GM12878 (cell line): Measurements from ENCODE around the gene GAMT. TPM values are rescaled to one million over a fixed set of nuclear protein-coding genes. Genes with fewer than 3 reads are reported as not detected.

Experiments used
- ATAC-seq: fragments of 200-7000 bp; cut with Tn5 transposase; 3 replicates; pipeline ENCODE4 v1.9.1; 2020; ENCODE audit warnings: mild to moderate bottlenecking, moderate library complexity
- BruUV-seq: library from RNA; stranded (reverse); fragments of 400-500 nt; replicated peaks from 2 replicates; lab custom pipeline; 2021; lab: Mats Ljungman, UMichigan
- CTCF ChIA-PET: fragments of 300-600 bp; sonication (Branson Sonifier 250); formaldehyde crosslinking; extraction: SDS; loops from one replicate; lab custom pipeline; 2021; ENCODE audit warnings: inconsistent platforms; lab: Yijun Ruan, JAX
- POLR2A ChIA-PET: fragments of 350-600 bp; formaldehyde crosslinking; extraction: SDS; loops from one replicate; lab custom pipeline; 2021; ENCODE audit warnings: inconsistent platforms; lab: Charles Lee
- RAD21 ChIA-PET: fragments of 300-600 bp; sonication (Branson Sonifier 250); formaldehyde crosslinking; loops from one replicate; lab custom pipeline; 2023; ENCODE audit warnings: antibody characterized with exemption; ENCODE audit not compliant: unreplicated experiment; lab: Charles Lee
- SMC1A ChIA-PET: fragments of 300-600 bp; sonication (Branson Sonifier 250); formaldehyde crosslinking; loops from one replicate; lab custom pipeline; 2023; ENCODE audit not compliant: unreplicated experiment, uncharacterized antibody; lab: Charles Lee
- DNase-seq: peaks from one replicate; pipeline ENCODE4 v3.0.0-alpha.2; 2011; ENCODE audit warnings: low read depth, low spot score
- FAIRE-seq: peaks from 3 replicates; lab custom pipeline; 2011; peaks lifted over from hg19 to GRCh38; lab: Jason Lieb, UNC
- H2AFZ ChIP-seq: 2 replicates; pipeline ENCODE4 v1.6.0; 2011; ENCODE audit warnings: low read depth, low read length, control low read depth; ENCODE audit not compliant: control insufficient read depth
- H3K27ac ChIP-seq: 2 replicates; pipeline ENCODE4 v1.5.1; 2011; ENCODE audit warnings: control low read depth; ENCODE audit not compliant: control insufficient read depth, insufficient read depth
- H3K27me3 ChIP-seq, 2 experiments: replicated peaks in 1 of 2; 2 replicates each; pipeline versions ENCODE4 v1.6.0 to v1.6.1; 2011; ENCODE audit warnings: low read length in 1 of 2; ENCODE audit not compliant: control insufficient read depth in 2 of 2, insufficient read depth in 2 of 2
- H3K36me3 ChIP-seq, 2 experiments: 2 replicates each; pipeline ENCODE4 v1.5.1; 2011; ENCODE audit warnings: low read length in 1 of 2; ENCODE audit not compliant: control insufficient read depth in 2 of 2, insufficient read depth in 2 of 2
- H3K4me1 ChIP-seq: 2 replicates; pipeline ENCODE4 v1.6.1; 2011; ENCODE audit warnings: mild to moderate bottlenecking, low read length, moderate library complexity, mixed read lengths; ENCODE audit not compliant: control insufficient read depth, insufficient read depth
- H3K4me2 ChIP-seq: 2 replicates; pipeline ENCODE4 v1.6.0; 2011; ENCODE audit warnings: control low read depth; ENCODE audit not compliant: control insufficient read depth, insufficient read depth
- H3K4me3 ChIP-seq: fragments of 200-600 bp; sonication (generic); 2 replicates; pipeline ENCODE4 v1.5.1; 2016
- H3K79me2 ChIP-seq: 2 replicates; pipeline ENCODE4 v1.6.0; 2011; ENCODE audit warnings: low read length; ENCODE audit not compliant: control insufficient read depth, insufficient read depth
- H3K9ac ChIP-seq: 2 replicates; pipeline ENCODE4 v1.8.0; 2011; ENCODE audit warnings: low read length, control low read depth, mixed read lengths; ENCODE audit not compliant: control insufficient read depth, insufficient read depth
- H3K9me3 ChIP-seq: replicated peaks from 3 replicates; pipeline ENCODE4 v1.5.1; 2011; ENCODE audit warnings: mild to moderate bottlenecking, low read length; ENCODE audit not compliant: control insufficient read depth, insufficient read depth
- H4K20me1 ChIP-seq: 2 replicates; pipeline ENCODE4 v1.6.0; 2011; ENCODE audit not compliant: control insufficient read depth, insufficient read depth
- ASH2L ChIP-seq: fragments of 300-600, 200-600 bp; sonication (generic); IDR thresholded peaks from 2 replicates; pipeline ENCODE4 v1.6.1; 2017; ENCODE audit warnings: low read depth, mild to moderate bottlenecking, borderline replicate concordance
- CREM ChIP-seq: IDR thresholded peaks from 2 replicates; pipeline ENCODE4 v1.6.1; 2014; ENCODE audit warnings: antibody characterized with exemption, low read depth
- E2F8 ChIP-seq: fragments of 450-650 bp; IDR thresholded peaks from 2 replicates; pipeline ENCODE4 v1.6.1; 2018; ENCODE audit warnings: mild to moderate bottlenecking, low read depth, moderate library complexity; ENCODE audit not compliant: partially characterized antibody
- PKNOX1 ChIP-seq: fragments of 450-650 bp; IDR thresholded peaks from 2 replicates; pipeline ENCODE4 v1.6.1; 2016; ENCODE audit warnings: mild to moderate bottlenecking
- POLR2A ChIP-seq: IDR thresholded peaks from 2 replicates; pipeline ENCODE4 v1.6.1; 2011; ENCODE audit warnings: low read depth, mild to moderate bottlenecking, low read length
- ZSCAN29 ChIP-seq: fragments of 450-650 bp; IDR thresholded peaks from 2 replicates; pipeline ENCODE4 v1.6.1; 2017; ENCODE audit warnings: mild to moderate bottlenecking, moderate library complexity
- WGBS: methylation state at CpG from one replicate; pipeline ENCODE4 v1.1.6; 2016; ENCODE audit warnings: low lambda C conversion rate; ENCODE audit not compliant: insufficient replicate concordance, insufficient coverage; ENCODE audit errors: missing lambda C conversion rate; 5-methylcytosine and 5-hydroxymethylcytosine counted together
- in situ Hi-C: fragments of 300-500 bp; cut with MboI; formaldehyde crosslinking; loops from 9 replicates; pipeline ENCODE4 v1.14.3; 2018; ENCODE audit warnings: mixed read lengths
- intact Hi-C: fragments of 100-400 bp; cut with micrococcal nuclease; formaldehyde crosslinking; loops from one replicate; pipeline ENCODE4 v1.14.2; 2022; ENCODE audit not compliant: unreplicated experiment
- polyA plus RNA-seq, 11 experiments: library from polyadenylated mRNA; depleted of rRNA in 4 of 11; unstranded in 6 of 11; stranded (reverse) in 5 of 11; fragments of >200 nt; fragmentation: Nextera tagmentation in 4 of 11; fragmentation: Illumina TruSeq in 1 of 11; extraction: Ambion mirVana in 4 of 11; extraction: Trizol in 1 of 11; gene quantifications; 1 replicate in 1 of 11; 2 replicates in 10 of 11; pipeline versions ENCODE4 v1.2.1 to v1.2.3, GENCODE V29; 2011 to 2016; ENCODE audit warnings: inconsistent platforms in 2 of 11, missing spikeins in 2 of 11, low read depth in 1 of 11
- total RNA-seq, 4 experiments: library from RNA; depleted of rRNA in 3 of 4; stranded (reverse); fragments of >200 nt in 3 of 4; fragmentation: Illumina TruSeq in 1 of 4; extraction: Trizol in 1 of 4; gene quantifications; 2 replicates each; pipeline versions ENCODE4 v1.2.1 to v1.2.3, GENCODE V29; 2013 to 2021

GAMT gene
- total and polyA plus RNA-seq, 10 of the 15 experiments (the other 5 are each of a cell fraction or from before 2014, with no cell fraction given), result 1.6 to 131 (median 38.8) TPM

- Histone ChIP-seq H4K20me1 (no peaks in the 10 kb centered on the region), H3K9ac (no peak overlapping the region)
- SMC1A ChIA-PET, result no interaction called here
Observed at GRCh38 chr19:1430246-1430645, 28.9 kb upstream of the GAMT start.

GRCh38 chr19:1429750-1430149 is 28.4 kb upstream of the GAMT start:
- no peaks in the 10 kb centered on the region for H3K27me3 ChIP-seq
- TF ChIP-seq E2F8 (no peak), ASH2L (no peak), CREM (no peak), PKNOX1 (no peak)
- 99% methylated on average over 14 of the region's 14 CpGs for WGBS
- H3K79me2 ChIP-seq, result no peaks in the 10 kb centered on the region
- in situ Hi-C loops, result no loop called here
- intact Hi-C loops, result no loop called here
- ChIA-PET CTCF (no interaction called here), POLR2A (interaction anchor here (0.7 kb wide), 1 partner anchor 149 kb away, joined by 4 read pairs; no protein-coding TSS in a partner anchor), RAD21 (no interaction called here), SMC1A (no interaction called here)
- FAIRE-seq (no peak), DNase-seq (no peak), ATAC-seq (no peak)
- no peak overlapping the region for H3K4me2 ChIP-seq
- no peaks in the 10 kb centered on the region for H4K20me1 ChIP-seq
- no peak overlapping the region for H2AFZ ChIP-seq
- no peak overlapping the region for H3K9ac ChIP-seq
- H3K4me3 ChIP-seq, result no peak overlapping the region
- no TSS peak for BruUV-seq
- peaks cover 15 to 53% of the 10 kb centered on the region in 2 experiments for H3K36me3 ChIP-seq
- no peak overlapping the region for H3K27ac ChIP-seq
- no peaks in the 10 kb centered on the region for H3K9me3 ChIP-seq
- H3K4me1 ChIP-seq, result no peaks in the 10 kb centered on the region

More at GRCh38 chr19:1430246-1430645, 28.9 kb upstream of the GAMT start:
- intact Hi-C loops, result no loop called here
- ChIA-PET CTCF (no interaction called here), RAD21 (no interaction called here), POLR2A (interaction anchor here (0.6 to 0.7 kb wide), 2 partner anchors 70 to 149 kb away, joined by 3 to 4 read pairs; no protein-coding TSS in a partner anchor)
- in situ Hi-C loops, result no loop called here
- FAIRE-seq (no peak), ATAC-seq (no peak), DNase-seq (no peak)
- Histone ChIP-seq H3K27ac (no peak overlapping the region), H3K9me3 (no peaks in the 10 kb centered on the region), H3K4me1 (no peaks in the 10 kb centered on the region), H3K4me3 (no peak overlapping the region), H3K4me2 (no peak overlapping the region), H2AFZ (no peak overlapping the region), H3K79me2 (no peaks in the 10 kb centered on the region), H3K36me3 (peaks cover 15 to 52% of the 10 kb centered on the region in 2 experiments), H3K27me3 (no peaks in the 10 kb centered on the region)
- BruUV-seq, result no TSS peak
- 82% methylated on average over 13 of the region's 14 CpGs for WGBS
- TF ChIP-seq ZSCAN29, result no peak
- TF ChIP-seq POLR2A, result peak; percentile 51; the same call in 1 of the 2 replicates
